AG20443 (cell line): Measurements from ENCODE around the gene MICAL3.
"Not testable (repeated sequence)": the region's sequence is repeated elsewhere in the genome, so short reads cannot be mapped to it uniquely, and the experiment has no call there.

Source experiments
- DNase-seq: peaks from one replicate; pipeline ENCODE4 v3.0.0; 2012; ENCODE audit warnings: low spot score, mixed read lengths

Gene MICAL3

DNA sequence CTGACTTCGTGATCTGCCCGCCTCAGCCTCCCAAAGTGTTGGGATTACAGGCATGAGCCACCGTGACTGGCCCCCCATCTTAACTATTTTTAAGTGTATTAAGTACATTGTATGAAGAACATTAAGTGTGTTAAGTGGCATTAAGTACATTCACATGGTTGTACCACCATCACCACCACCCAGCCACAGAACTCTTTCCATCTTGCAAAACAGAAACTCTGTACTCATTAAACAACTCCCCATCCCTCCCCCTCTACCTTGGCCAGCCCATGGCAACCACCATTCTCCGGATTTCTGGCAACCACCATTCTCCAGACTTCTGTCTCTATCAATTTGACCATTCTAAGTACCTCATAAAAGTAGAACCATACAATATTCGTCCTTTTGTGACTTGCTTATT is 35.6 kb upstream of the MICAL3 start:
- DNase-seq = no peak

DNA sequence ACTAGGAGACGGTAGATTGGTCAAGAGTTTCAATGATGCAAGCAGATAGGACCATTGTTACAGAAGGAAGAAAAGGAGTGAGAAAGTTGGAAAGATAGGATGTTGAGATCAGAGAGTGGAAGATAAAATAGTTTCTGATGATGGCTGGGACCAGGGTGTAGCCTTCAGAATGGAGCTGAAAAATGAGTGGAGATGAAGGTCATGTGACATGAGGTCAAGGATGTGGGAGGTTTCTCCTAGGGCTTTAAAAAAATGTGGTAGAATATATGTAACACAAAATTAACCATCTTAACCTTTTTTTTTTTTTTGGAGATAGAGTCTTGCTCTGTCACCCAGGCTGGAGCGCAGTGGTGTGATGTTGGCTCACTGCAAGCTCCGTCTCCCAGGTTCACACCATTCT is 35.1 kb upstream of the MICAL3 start:
- DNase-seq = no peak

GRCh38 chr22:18059094-18059417 is 34.7 kb upstream of the MICAL3 start:
- DNase-seq = no peak

GRCh38 chr22:18058371-18059093 is 34.2 kb upstream of the MICAL3 start:
- DNase-seq = no peak

GRCh38 chr22:18057568-18058209 is 33.3 kb upstream of the MICAL3 start:
- peak; percentile 85 for DNase-seq

DNA sequence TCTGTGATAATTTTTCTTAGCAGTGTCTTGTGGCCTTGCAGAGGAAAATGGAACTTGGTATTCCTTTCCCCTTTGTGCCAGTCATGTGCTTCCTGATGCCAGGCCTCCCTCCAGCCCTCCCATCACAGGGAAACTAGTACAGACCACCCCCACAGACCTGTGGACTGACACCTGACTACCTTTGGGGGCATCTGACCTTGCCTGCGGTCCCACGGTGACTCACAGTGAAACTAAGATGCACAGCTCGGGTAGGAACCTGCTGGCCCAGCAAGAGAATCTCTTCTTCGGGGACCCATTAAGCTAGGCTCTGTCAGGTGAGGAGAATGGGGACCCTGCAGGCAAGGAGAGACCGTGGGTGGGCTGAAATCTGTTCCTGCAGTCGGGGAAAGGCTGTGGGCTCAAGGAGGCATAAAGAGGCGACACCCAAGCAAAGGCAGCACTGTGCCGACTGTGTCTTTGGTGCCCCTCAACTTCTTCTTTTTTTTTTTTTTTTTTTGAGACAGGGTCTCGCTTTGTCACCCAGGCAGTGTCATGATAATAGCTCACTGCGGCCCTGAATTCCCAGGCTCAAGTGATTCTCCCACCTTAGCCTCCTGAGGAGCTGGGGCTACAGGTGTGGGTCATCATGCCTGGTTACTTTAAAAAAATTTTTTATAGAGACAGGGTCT is 32.6 kb upstream of the MICAL3 start:
- no peak for DNase-seq

GRCh38 chr22:18056161-18056666 is 31.9 kb upstream of the MICAL3 start:
- DNase-seq = peak; percentile 81

GRCh38 chr22:18055619-18056160 is 31.3 kb upstream of the MICAL3 start:
- DNase-seq = no peak

DNA sequence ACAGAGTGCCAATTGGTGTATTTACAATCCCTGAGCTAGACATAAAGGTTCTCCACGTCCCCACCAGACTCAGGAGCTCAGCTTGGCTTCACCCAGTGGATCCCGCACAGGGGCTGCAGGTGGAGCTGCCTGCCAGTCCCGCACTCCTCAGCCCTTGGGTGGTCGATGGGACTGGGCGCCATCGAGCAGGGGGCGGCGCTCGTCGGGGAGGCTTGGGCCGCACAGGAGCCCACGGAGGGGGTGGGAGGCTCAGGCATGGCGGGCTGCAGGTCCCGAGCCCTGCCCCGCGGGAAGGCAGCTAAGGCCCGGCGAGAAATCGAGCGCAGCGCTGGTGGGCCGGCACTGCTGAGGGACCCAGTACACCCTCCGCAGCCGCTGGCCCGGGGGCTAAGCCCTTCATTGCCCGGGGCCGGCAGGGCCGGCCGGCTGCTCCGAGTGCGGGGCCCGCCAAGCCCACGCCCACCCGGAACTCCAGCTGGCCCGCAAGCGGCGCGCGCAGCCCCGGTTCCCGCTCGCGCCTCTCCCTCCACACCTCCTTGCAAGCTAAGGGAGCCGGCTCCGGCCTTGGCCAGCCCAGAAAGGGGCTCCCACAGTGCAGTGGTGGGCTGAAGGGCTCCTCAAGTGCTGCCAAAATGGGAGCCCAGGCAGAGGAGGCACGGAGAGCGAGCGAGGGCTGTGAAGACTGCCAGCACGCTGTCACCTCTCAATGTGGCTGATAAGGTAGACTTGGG is 29.0 kb upstream of the MICAL3 start:
- not testable (repeated sequence) for DNase-seq

- not testable (repeated sequence) for DNase-seq
These were observed 26.8 kb upstream of the MICAL3 start for GRCh38 chr22:18051113-18051512.

GRCh38 chr22:18050065-18050464 is 25.7 kb upstream of the MICAL3 start:
- DNase-seq = no peak

- no peak for DNase-seq
These were observed 24.1 kb upstream of the MICAL3 start for GRCh38 chr22:18048441-18048898.

GRCh38 chr22:18048041-18048440 is 23.7 kb upstream of the MICAL3 start:
- DNase-seq = no peak

GRCh38 chr22:18045794-18046193 is 21.4 kb upstream of the MICAL3 start:
- DNase-seq = no peak

DNA sequence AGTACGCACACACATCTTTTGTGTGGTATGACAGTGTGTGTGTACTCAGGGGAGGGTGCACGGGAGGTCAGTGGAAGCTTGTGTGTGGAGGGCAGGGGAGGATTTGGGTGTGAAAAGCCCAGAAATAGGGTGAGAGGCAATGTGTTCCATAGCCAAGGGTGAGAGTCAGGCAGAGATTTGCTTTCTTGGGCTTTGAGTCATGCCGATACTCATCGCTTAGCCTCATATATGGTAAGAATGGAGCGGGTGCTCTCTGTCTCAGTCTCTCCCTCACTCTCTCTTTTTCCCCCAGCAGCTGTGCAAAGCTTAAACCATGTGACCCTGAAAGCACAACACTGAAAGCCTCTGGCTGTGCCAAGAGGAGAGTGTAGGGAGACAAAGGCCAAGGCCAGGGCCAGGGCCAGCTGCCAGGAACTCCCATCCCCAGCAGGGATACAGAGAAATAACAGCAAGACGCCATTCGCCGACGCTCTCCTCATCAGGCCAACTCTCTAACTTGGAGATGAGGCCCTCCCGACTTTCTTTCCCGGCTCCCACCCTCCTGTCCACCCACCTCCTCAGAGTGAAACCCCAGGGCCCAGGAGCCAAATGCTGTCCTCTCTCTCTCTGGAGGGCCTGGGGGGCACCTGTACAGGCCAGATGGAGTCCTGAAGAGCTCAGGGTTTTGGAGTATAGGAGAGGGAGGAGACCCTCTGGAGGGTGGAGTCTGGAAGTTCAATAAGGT is 20.3 kb upstream of the MICAL3 start:
- DNase-seq = no peak

DNA sequence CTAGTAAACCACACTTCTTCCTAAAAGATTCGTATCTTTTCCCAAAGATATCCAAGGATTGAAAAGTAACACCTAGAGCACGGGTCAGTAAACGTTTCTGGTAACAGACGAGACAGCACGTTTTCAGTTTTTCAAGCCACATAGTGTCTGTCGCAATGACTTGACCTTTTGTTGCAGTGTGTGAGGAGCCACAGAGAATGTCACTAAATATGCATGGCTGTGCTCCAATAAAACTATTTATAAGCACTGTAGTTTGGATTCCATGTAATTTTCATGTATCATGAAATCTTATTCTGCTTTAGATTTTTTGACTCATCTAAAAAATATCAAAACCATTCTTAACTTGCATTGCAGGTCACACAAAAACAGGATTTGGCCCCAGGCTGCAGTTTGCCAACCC is 18.3 kb upstream of the MICAL3 start:
- peak; percentile 48 for DNase-seq

DNA sequence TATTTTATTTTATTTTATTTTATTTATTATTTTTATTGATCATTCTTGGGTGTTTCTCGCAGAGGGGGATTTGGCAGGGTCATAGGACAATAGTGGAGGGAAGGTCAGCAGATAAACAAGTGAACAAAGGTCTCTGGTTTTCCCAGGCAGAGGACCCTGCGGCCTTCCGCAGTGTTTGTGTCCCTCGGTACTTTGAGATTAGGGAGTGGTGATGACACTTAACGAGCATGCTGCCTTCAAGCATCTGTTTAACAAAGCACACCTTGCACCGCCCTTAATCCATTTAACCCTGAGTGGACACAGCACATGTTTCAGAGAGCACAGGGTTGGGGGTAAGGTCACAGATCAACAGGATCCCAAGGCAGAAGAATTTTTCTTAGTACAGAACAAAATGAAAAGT is 16.5 kb upstream of the MICAL3 start:
- not testable (repeated sequence) for DNase-seq

DNA sequence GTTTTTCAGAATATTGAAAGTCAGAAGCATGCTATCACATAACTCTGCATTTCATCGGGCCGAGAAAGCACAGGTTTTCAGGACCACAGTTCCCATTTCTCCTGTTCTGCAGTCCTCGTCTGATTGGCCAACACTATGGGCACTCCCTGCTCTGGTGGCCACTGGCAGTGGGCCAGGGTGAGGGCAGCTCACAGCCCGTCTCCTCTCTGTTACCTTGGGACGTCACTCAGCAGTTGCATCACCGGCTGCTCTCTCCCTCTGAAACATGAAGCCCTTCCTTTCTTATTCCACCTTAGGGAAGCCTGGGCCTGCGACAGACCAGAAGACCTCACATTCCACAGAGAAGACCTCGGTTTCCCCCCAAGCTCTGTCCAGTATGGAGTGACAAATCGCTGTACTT is 11.4 kb upstream of the MICAL3 start:
- DNase-seq = no peak

GRCh38 chr22:18034076-18034475 is 9.7 kb upstream of the MICAL3 start:
- no peak for DNase-seq

DNA sequence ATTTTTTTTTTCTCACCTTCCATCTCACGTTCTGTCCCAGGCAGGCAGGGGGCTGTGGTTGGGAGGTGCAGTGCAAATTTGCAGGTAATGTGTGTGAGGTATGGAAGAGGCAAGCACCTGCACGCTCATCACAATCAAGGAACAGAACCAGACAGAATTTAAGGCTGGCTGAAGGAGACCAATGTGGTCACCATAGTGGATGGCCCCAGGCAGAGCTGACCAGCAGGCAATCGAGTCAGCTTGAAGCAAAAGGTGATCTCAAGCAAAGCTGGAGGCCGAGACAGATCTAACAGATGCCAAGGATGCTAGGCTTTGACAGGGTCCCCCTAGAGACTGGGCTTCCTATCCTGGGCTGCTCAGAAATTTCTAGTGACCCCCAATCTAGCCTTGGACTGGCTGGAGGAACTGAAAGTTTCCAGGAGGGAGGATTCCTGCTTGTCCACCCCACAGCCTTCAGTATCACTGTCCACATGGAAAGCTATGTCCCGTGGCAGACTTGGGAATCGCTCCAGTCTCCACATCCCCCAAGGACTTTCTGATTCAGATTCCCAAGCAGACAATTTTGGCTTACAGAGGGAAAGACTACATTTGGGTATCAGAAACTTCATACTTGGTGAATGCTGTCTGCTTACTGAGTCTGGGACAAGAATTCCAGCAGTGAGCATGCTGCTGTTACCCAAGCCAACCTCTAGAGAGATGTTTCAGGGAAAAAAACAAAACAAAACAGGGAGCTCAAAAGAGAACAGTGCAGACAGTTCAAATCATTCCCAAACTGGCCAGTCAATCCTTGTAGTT is 9.0 kb upstream of the MICAL3 start:
- DNase-seq = peak; percentile 55
